ENCODE data around the gene PPM1H. TPM values are rescaled to one million over a fixed set of nuclear protein-coding genes. Genes with fewer than 3 reads are reported as not detected.

The PPM1H gene
- total RNA-seq, 1 donor from 2014 or later, result 3.9 TPM

DNA sequence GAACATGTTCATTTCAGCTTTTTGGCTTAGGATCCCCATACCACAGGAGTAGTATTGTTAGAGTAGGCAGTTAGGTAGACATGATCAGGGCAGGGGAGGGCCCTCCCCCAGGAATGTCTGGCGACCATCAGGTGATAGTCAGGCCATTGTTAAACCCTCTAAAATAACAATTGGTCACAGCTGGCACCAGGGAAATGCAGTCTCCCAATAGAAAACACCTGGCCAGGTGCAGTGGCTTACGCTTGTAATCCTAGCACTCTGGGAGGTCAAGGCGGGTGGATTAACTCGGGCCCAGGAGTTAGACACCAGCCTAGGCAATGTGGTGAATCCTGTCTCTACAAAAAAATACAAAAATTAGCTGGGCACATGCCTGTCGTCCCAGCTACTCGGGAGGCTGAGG, 281.2 kb downstream of the PPM1H start:
- no peak for DNase-seq (ENCODE audit: low read depth)
- no peak for TF ChIP-seq CTCF (conservative IDR thresholded peaks at IDR 0.05; ENCODE audit: low read depth, low read length)

GRCh38 chr12:62653304-62653703, 281.6 kb downstream of the PPM1H start:
- H3K4me3 ChIP-seq (ENCODE audit: low read depth, low read length), result no peak overlapping the region
- no peak for DNase-seq (ENCODE audit: low read depth)
- no peak for TF ChIP-seq CTCF (conservative IDR thresholded peaks at IDR 0.05; ENCODE audit: low read depth, low read length)

More for the DNA sequence above, 281.2 kb downstream of the PPM1H start:
- H3K4me3 ChIP-seq (ENCODE audit: low read depth, low read length), result no peak overlapping the region

GRCh38 chr12:62651138-62651537, 283.8 kb downstream of the PPM1H start:
- DNase-seq (ENCODE audit: low read depth), result no peak
- no peak for TF ChIP-seq CTCF (conservative IDR thresholded peaks at IDR 0.05; ENCODE audit: low read depth, low read length)
- no peak overlapping the region for H3K4me3 ChIP-seq (ENCODE audit: low read depth, low read length)

DNA sequence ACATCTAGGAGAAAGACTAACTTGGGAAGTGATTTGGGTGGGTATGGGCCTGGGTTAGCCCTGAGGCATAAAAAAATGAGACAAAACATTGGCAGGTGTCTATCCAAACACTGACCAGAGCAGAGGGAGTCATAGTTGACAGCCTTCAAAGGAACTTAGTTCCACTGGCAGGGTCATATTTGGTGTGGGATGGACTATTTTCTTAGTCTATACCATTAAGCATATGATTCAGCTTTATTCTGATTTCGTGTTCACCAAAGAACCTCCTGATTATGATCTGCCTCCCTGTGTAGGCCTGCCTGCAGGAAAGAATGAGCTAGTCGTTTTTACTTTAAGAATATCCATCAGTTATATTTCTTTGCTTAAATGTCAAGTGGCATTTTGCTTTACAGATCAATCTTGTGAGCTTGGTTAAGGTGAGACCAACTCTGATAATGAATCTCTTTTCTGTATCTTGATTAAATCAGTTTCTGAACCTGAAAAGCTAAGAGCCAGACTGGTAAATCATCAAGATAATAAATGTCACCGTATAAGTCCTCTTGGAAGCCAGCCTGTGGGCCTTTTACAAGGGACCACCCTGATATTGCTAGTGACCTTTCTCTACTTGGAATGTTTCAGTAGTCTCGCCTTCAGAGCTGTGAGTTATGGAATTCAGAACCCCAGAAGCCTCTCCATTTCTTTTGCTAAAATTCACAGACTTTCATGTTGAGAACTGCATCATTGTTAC, 285.4 kb downstream of the PPM1H start:
- DNase-seq (ENCODE audit: low read depth), result no peak
- H3K4me3 ChIP-seq (ENCODE audit: low read depth, low read length), result no peak overlapping the region
- no peak for TF ChIP-seq CTCF (conservative IDR thresholded peaks at IDR 0.05; ENCODE audit: low read depth, low read length)

GRCh38 chr12:62647586-62647985, 287.4 kb downstream of the PPM1H start:
- no peak overlapping the region for H3K4me3 ChIP-seq (ENCODE audit: low read depth, low read length)
- DNase-seq (ENCODE audit: low read depth), result no peak
- no peak for TF ChIP-seq CTCF (conservative IDR thresholded peaks at IDR 0.05; ENCODE audit: low read depth, low read length)

DNA sequence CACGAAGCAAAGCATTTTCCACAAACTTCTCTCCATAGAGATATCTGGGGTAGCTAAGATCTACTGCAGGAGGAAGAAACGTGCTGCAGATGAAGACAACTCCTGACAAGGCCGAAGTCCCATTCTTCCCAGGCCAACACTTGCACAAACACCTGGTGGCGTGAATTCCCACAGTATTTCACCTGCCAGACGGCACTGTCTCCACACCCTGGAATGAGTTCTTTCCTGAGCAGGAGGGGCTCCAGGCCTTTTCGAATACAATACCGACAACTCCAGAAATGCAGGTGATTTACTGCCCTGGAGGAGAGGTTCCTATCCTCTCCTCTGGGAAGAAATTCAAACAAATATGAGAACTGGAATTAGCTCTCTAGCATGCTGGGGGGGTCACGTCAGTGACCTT, 288.4 kb downstream of the PPM1H start:
- DNase-seq (ENCODE audit: low read depth), result no peak
- no peak overlapping the region for H3K4me3 ChIP-seq (ENCODE audit: low read depth, low read length)
- TF ChIP-seq CTCF (conservative IDR thresholded peaks at IDR 0.05; ENCODE audit: low read depth, low read length), result no peak

DNA sequence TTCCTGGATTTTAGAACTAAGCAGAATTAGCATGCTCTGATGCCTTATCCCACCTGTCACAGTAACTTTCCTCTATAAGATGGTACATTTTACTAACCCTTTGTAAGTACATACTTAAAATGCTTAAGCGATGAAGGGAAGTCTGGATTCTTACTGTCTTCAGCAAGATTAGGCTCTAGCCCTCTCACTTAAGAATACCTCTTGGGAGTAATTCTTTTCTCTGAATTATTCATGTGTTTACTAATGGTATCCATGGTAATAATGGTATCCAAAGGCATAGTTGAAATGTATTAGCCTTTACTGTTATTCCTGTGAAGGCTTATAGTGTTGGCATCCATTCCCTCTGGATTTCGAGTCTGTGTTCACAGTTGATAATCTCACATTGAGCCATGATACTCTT, 291.5 kb downstream of the PPM1H start:
- no peak for DNase-seq (ENCODE audit: low read depth)
- TF ChIP-seq CTCF (conservative IDR thresholded peaks at IDR 0.05; ENCODE audit: low read depth, low read length), result no peak
- no peak overlapping the region for H3K4me3 ChIP-seq (ENCODE audit: low read depth, low read length)
